GM21515 (cell line): ENCODE measurements around the gene IL25.
"Not testable (repeated sequence)": the region's sequence is repeated elsewhere in the genome, so short reads cannot be mapped to it uniquely, and the experiment has no call there.

Experiments used
- ATAC-seq: cut with Tn5 transposase; IDR thresholded peaks from one replicate; pipeline ENCODE4 v1.9.1; 2021; ENCODE audit not compliant: unreplicated experiment

Gene IL25

DNA sequence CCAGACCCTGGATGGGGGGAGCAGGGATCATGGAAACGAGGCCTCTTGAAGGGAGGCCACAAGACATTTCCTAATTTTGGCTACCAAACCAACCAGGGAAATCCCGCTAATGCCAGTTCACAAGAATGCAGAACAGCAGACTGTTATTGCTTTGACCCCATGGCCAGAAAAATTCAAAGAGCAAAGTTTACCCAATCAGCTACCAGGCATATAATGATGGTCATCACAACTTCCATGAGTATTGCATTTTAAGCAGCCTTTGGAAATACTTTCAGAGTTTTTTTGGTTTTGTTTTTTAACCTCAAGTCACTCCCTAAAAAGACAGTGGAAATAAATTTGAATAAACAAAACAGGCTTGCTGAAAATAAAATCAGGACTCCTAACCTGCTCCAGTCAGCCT, at the start of gene IL25:
IL25 (plus strand) TSS at position 301 of the 400 bp plus-strand sequence.
- ATAC-seq: no peak

DNA sequence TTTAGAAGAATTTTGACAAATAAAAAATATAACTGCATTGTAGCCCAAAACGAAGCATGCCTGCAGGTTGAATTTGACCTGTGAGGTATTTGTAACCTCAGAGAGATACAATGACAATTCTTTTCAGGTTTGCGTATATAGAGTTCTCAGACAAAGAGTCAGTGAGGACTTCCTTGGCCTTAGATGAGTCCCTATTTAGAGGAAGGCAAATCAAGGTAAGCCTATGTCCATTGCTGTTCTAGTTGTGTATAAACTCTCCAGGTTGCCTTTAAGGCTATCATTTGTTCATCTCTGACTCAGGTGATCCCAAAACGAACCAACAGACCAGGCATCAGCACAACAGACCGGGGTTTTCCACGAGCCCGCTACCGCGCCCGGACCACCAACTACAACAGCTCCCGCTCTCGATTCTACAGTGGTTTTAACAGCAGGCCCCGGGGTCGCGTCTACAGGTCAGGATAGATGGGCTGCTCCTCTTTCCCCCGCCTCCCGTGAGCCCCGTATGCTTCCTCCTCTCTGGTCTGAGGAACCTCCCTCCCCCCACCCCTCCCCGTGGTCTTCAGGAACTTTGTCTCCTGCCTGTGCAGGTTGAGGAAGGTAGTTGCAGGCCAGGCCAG, 48.7 kb upstream of the IL25 start:
- ATAC-seq: no peak

DNA sequence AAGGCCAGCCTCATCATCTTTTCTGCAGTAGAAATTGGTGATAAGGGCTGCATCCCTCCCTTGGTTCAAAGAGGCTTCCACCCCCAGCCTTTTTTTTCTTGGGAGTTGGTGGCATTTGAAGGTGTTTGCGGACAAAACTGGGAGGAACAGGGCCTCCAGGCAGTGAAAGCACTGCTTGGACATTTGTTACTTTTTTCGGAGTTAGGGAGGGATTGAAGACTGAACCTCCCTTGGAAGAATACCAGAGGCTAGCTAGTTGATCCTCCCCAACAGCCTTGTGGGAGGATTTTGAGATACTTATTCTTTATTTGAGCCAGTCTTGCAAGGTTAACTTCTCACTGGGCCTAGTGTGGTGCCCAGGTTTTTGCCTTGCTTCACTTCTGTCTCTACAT, 48.2 kb upstream of the IL25 start:
- ATAC-seq: no peak

DNA sequence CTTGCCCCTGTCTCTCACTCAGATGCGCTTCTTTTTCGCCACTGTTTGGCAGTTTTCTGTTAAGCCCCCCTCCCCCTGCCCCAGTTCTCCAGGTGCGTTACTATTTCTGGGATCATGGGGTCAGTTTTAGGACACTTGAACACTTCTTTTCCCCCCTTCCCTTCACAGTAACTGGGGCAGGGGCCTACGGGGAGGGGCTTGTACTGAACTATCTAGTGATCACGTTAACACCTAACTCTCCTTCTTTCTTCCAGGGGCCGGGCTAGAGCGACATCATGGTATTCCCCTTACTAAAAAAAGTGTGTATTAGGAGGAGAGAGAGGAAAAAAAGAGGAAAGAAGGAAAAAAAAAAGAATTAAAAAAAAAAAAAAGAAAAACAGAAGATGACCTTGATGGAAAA, 47.6 kb upstream of the IL25 start:
- no peak for ATAC-seq

DNA sequence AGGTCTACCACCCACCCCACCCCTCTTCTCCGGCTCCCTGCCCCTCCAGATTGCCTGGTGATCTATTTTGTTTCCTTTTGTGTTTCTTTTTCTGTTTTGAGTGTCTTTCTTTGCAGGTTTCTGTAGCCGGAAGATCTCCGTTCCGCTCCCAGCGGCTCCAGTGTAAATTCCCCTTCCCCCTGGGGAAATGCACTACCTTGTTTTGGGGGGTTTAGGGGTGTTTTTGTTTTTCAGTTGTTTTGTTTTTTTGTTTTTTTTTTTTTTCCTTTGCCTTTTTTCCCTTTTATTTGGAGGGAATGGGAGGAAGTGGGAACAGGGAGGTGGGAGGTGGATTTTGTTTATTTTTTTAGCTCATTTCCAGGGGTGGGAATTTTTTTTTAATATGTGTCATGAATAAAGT, 46.9 kb upstream of the IL25 start:
- not testable (repeated sequence) for ATAC-seq

DNA sequence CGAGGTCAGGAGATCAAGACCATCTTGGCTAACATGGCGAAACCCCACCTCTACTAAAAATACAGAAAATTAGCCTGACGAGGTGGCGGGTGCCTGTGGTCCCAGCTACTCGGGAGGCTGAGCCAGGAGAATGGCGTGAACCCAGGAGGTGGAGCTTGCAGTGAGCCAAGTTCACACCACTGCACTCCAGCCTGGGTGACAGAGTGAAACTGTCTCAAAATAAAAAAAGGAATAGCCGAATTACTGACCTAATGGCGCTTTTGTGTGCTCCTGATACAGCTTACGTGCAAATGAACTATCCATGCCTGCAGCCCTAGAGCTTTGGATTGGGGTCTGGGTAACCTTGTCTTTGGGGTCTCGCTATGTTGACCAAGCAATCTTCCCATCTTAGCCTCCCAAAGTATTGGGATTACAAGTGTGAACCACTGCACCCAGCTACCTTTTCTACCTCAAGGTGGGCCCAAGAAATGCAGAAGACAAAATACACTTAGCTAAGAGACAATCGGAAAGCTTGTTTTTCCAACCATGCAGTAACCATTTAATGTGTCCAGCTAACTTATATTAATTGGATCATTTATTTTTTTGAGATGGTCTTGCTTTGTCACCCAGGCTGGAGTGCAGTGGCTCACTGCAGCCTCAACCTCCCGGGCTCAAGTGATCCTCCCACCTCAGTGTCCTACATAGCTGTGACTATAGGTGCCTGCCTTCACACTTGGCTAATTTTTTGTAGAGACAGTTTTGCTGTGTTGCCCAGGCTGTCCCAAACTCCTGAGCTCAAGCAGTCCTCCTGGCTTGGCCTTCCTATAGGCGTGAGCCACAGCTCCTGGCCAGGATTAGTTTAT, 45.9 kb upstream of the IL25 start:
- ATAC-seq: no peak

DNA sequence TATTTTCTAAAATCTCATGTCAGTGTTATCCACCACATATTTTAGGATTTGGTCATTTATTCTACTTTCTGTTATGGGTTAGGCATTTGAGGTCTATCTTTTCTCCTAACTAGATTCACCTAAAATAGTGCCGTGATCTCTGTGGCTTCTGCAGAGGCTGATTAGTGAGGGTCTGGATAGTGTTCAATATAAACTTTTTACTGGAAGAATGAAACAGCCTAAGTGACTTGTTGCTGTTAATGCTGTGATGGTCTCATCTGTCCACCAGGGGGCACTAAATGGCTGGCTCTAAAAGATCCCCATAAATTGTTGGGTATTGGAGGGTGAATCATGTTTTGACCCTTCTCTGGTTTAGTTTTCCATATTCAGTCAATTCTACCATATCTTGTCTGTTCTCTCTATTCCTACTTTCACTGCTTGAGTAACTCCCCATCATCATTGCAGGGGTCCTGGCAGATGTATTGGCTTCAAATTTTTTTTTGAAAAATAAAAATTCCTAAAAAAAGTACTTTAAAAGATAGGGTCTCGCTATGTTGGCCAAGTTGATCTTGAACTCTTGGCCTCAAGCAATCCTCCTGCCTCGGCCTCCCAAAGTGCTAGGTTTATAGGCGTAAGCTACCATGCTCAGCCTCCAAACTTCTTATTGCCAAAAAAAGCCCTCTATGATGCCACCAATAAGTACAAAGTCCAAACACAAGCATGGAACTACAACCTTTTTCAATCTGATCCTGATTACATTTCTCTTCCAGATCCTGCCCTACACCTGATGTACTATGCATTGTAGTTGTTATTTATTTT, 44.5 kb upstream of the IL25 start:
- ATAC-seq: no peak

DNA sequence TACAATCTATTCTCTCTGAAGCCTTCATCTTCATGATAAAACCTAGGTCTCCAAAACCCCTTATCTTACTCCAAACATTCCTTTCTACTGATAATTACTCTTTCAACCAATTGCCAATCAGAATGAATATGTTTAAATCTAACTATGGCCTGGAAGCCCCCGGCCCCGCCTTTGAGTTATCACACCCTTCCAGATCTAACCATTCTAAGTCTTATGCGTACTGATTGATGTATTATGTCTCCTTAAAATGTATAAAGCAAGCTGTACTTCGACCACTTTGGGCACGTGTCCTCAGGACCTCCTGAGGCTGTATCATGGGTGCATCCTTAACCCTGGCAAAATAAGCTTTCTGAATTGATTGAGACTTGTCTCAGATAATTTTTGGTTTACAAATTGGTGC, 37.0 kb upstream of the IL25 start:
- no peak for ATAC-seq

DNA sequence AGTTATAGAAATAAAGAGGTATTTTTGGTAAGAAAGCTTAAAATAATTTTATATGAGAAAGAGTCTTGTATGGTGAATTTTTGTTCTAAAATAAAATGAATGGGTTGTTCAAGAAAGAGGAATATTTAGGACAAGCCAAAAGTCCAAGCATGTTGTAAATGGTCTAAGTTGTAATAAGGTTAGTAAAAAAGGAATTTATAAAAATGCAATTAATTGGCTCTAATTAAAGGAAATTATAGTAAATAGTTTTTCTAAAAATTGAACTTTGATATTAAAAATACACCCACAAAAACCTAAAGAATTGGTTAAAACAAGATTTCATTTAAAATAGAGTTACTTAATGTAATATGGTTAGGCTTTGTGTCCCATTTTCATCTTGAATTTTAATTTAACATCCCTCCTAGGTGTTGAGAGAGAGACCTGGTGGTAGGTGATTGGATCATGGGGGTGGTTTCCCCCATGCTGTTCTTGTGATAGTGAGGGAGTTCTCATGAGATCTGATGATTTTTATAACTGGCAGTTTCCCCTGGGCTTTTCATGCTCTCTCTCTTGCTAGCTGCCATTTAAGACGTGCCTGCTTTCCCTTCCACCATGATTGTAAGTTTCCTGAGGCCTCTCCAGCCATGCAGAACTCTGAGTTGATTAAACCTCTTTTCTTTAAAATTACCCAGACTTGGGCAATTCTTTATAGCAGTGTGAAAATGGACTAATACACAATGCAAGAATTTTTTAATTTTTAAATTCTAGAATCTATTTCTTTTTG, 32.9 kb upstream of the IL25 start:
- no peak for ATAC-seq

DNA sequence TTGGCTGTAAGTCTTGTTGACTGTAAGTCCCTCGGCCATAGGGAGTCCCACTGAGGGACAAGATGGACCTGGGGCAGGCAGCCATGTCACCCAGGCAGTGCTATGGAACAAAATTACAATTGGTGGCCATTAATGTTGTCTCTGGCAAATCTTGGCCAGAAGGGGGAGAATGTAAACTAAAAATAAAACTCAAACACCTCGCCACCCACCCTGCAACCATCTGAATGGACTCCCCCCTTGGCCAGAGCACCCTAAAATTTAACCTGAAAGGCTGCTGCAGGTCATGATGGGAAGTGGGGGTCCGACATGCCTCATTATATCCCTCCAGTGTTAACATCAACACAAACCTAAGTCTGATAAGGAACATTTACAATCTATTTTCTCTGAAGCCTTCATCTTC, 28.1 kb upstream of the IL25 start:
- no peak for ATAC-seq

DNA sequence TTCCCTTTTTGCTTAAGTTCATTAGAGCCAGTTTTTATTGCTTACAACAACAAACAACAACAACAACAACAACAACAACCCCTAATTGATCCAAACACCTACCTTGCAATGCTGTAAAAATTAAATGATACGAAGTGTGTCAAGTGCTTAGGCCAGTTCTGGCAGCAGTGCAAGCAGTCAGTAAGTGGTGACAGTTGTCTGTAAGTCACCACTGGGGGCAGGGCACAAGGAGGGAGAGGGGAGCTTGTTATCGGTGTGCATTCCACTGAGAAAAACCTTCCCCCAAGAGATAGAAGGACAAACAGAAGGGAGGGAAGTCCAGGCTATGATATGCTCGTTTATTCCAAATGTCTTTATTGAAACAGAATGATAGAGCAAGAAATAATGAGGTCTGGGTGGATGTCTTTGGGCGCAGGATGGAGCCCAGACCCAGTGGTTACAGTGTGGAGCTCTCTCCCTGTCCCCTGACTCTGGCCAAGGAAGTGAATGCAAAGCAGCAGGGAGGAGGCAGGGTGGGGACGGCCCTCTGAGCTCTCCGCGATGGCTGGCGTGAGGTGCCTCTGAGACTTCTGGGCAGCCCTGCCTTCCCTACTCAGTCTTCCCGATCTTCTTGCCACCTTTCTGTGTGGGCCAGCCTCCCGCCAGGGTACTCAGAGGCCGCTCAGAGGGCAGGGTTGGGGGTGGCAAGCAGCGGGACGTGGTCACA, 26.5 kb upstream of the IL25 start:
- no peak for ATAC-seq

DNA sequence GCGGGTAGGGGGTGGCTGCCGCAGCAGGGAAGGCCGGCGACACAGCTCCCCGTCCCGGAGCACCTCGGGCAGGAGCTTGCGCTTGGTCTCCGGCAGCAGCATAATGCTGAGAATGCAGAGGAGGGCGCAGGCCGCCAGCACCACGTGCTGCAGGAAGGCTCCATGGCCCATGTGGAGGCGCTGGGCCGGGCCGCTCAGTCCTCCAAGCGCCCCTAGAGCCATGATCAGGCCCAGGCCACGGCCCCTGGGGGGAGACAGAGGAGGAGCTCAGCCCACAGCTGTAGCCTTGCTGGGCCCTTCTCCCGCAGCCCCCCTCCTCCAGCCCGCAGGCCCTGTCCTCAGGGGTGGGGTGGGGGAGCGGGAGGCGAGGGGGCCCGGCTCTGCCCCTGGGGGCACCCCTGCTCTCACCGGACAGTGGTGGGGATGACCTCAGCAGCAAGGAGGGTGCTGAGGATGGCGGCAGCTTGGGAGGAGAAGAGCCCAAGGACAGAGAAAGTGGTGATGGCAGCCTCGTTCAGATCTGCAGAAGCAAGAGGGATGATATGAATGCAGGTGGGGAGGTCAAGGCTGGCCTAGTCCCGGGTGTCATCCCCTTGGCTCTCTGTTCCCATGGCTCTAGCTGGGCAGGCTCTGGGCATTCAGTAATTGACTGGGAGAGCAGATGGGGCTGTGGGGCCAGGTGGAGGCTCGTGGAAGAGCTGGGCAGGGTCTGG, 25.8 kb upstream of the IL25 start:
- ATAC-seq: no peak

DNA sequence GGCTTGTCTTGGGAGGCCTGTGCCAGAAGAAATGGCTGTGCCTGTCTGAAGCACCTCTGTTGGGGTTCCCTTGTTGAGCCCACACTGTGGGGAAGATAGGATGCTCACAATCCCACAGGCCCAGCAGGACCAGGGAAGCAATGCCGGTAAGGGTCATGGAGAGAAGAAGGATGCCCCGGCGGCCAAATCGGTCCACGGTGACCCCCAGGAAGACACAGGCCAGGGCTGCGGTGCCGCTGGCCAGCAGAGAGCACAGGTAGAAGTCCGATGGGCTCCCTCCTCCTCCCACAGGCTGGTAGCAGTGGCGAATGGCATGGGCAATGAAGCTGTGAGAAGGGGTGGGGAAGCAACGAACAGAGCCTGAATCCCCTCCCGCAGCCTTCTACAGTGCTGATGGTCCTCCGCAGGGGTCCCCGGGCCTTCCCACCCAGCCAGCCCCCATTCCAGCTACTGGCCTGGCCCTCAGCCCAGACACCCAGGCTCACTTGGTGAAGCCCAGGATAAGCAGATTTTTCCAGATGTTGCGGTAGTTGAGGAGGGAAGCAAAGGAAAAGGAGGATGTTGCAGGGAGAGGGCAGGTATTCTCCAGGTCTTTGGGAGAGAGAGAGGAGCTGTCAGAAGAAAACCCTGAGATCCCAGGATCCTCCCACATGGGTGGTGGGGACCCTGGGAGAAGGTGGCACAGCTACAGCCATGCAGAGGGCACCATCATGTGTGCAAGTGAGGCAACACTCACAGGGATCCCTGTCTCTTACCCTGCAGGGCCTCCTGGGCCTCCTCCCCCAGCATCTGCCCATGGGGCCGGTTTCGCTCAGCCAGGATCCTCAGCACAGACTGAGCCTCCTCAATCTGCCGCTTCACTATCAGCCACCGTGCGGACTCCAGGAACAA, 25.0 kb upstream of the IL25 start:
- ATAC-seq: no peak

DNA sequence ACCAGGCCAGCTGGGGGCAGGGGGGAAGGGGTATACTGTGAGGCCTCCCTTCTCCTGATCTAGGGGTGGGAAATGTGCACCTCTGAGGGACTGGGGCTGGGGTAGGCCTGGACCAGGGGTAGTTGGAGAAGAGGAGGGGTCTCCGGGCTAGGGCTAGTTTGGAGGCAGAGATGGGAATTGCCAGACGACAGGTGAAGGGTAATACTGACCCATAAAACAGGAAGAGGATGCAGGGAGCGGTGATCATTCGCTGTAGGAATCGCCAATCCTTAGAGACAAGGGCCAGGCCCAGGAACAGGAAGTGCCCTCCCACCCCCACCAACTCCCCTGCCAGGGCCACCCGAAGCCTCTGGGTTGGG, 24.3 kb upstream of the IL25 start:
- ATAC-seq: no peak

DNA sequence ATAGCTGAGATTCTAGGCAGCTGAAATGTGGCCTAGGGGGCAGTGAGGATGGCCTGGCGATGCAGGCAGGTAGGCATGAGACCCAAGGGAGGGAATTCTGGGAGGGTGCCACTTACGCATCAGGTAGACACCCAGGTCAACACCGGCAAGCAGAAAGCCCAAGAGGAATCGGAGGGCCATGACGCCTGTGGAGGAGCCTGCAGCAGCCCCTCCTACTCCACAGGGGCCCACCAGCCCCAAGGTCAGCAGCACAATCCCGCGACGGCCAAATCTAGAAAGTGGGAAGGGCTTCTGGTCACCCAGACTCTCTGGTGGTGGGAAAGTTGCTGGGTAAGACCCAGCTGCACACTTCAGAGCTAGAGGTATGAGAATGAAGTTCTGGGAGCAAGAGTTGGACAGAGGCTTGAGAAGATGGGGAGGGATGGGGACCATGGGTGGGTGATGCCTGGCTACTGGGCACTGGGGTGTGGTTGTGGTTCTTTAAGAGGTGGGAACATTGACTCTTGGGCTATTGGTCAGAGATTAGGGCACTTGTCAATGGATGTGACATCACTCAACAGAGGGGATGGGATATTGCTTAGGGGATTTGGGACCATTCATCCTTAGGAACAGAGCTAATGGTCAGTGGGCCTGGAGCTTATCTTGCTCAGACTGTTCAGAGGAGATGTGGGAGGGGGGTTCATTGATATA, 23.3 kb upstream of the IL25 start:
- no peak for ATAC-seq

DNA sequence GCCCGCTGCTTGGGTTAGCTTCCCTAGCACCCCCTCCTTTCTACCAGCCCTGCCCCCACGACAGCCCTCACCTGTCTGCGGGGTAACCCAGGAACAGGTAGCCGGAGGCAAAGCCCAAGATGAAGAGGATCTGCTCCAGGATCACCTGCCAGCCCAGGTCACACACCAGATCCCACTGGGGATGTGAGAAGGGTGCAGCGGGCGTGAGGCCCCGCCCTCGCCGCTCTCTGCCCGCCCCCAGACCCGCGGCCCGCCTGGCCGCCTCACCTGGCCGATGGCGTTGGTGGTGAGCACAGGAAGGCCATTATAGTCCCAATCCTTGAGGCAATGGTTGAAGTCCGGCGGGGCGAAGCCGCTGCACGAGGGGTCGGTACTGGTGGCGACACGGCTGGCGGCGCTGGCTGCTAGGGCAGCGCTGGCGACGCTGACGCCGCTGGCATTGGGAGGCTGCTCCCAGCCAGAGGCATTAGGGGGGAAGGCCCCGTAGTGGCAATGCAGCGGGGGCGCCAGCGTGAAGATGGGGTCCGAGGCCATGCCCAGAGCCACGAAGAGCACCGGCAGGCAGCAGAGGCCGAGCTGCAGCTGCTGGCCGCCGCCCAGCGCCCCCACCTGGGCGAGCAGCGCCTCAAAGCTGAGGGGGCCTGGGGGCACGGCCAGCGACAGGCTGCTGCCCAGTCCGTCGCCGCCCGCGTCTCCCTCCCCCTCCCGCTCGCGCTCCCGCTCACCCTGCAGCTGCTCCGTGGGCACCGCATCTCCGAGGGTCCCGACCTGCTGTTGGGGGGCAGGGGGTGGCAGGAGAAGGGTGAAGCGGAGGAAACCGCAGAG, 20.7 kb upstream of the IL25 start:
- no peak for ATAC-seq
